C4-2B (cell line): ENCODE results near the gene TGM2.

Experiments
- CTCF ChIP-seq: fragments of 450-650 bp; conservative IDR thresholded peaks from 2 replicates; pipeline ENCODE4 v1.5.1; 2017; ENCODE audit warnings: mild to moderate bottlenecking
- ZFX ChIP-seq: fragments of 450-650 bp; IDR thresholded peaks from 2 replicates; pipeline ENCODE4 v1.6.1; 2017

DNA sequence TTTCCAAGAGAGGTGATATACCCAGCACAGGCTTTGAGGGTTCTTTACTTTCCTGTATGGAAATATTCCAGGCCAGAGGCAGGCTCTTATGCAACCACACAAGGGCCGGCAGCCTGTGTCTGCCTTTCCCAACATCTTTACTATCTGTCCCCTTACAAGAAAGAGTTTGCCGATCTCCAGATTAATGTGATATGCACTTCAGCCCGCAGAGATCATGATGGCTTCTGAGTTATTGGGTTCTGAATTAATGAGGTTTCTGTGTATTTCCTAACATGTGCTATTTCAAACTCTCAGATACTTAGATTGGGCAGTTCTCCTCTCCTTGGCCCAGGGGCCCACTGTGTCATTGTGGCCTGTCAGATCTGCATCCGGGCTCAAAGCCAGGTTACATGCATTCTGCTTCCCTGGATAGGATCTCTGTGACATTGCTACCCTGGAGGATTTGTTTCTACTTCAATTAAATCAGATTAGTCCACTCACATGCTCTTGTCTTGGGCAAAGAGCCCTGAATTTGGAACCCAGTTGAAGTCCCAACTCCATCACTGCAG lies 56.6 kb downstream of the TGM2 start:
- TF ChIP-seq CTCF = no peak
- 0 out of 2 replicates have a peak, but pooled peaks have one; percentile 7 for TF ChIP-seq ZFX
